IPS-18c (cell line): Measurements from ENCODE around the gene CIITA.
"Not testable (repeated sequence)": the region's sequence is repeated elsewhere in the genome, so short reads cannot be mapped to it uniquely, and the experiment has no call there.

Experiments used
- H3K4me3 ChIP-seq: 2 replicates; pipeline ENCODE4 v1.7.0; 2013; ENCODE audit warnings: low read depth, mild to moderate bottlenecking, low read length, moderate library complexity; ENCODE audit not compliant: insufficient read depth
- H3K9me3 ChIP-seq: one replicate; pipeline ENCODE4 v1.6.1; 2013; ENCODE audit warnings: mild to moderate bottlenecking, low read length, moderate library complexity; ENCODE audit not compliant: control insufficient read depth, insufficient read depth

The CIITA gene

GRCh38 chr16:10923650-10924214, 46.7 kb downstream of the CIITA start:
- Histone ChIP-seq H3K9me3 (no peaks in the 10 kb centered on the region), H3K4me3 (no peak overlapping the region)

- H3K9me3 ChIP-seq: not testable (repeated sequence)
These were observed 48.3 kb downstream of the CIITA start for GRCh38 chr16:10925285-10925684.

GRCh38 chr16:10926094-10926493, 49.1 kb downstream of the CIITA start:
- no peak overlapping the region for H3K4me3 ChIP-seq
- no peaks in the 10 kb centered on the region for H3K9me3 ChIP-seq

More at GRCh38 chr16:10925285-10925684, 48.3 kb downstream of the CIITA start:
- H3K4me3 ChIP-seq: not testable (repeated sequence)

- Histone ChIP-seq H3K9me3 (no peaks in the 10 kb centered on the region), H3K4me3 (no peak overlapping the region)
These were observed 49.9 kb downstream of the CIITA start for GRCh38 chr16:10926867-10927266.

- H3K9me3 ChIP-seq: no peaks in the 10 kb centered on the region
- no peak overlapping the region for H3K4me3 ChIP-seq
These were observed 50.6 kb downstream of the CIITA start for GRCh38 chr16:10927497-10928112.

- not testable (repeated sequence) for H3K9me3 ChIP-seq, H3K4me3 ChIP-seq
These were observed 52.1 kb downstream of the CIITA start for GRCh38 chr16:10929097-10929496.

GRCh38 chr16:10929853-10930754, 53.1 kb downstream of the CIITA start:
- no peaks in the 10 kb centered on the region for H3K9me3 ChIP-seq
- H3K4me3 ChIP-seq: no peak overlapping the region

GRCh38 chr16:10930755-10931093, 53.7 kb downstream of the CIITA start:
- H3K4me3 ChIP-seq: no peak overlapping the region
- H3K9me3 ChIP-seq: no peaks in the 10 kb centered on the region

- no peak overlapping the region for H3K4me3 ChIP-seq
- H3K9me3 ChIP-seq: no peaks in the 10 kb centered on the region
These were observed 54.1 kb downstream of the CIITA start for GRCh38 chr16:10931134-10931533.

- Histone ChIP-seq H3K9me3 (no peaks in the 10 kb centered on the region), H3K4me3 (no peak overlapping the region)
These were observed 55.1 kb downstream of the CIITA start for GRCh38 chr16:10931977-10932632.

- no peaks in the 10 kb centered on the region for H3K9me3 ChIP-seq
- no peak overlapping the region for H3K4me3 ChIP-seq
These were observed 56.1 kb downstream of the CIITA start for GRCh38 chr16:10932959-10933710.

GRCh38 chr16:10933865-10934264, 56.9 kb downstream of the CIITA start:
- Histone ChIP-seq H3K4me3 (no peak overlapping the region), H3K9me3 (no peaks in the 10 kb centered on the region)

GRCh38 chr16:10934325-10935107, 57.5 kb downstream of the CIITA start:
- no peaks in the 10 kb centered on the region for H3K9me3 ChIP-seq
- no peak overlapping the region for H3K4me3 ChIP-seq

- H3K4me3 ChIP-seq: no peak overlapping the region
- H3K9me3 ChIP-seq: no peaks in the 10 kb centered on the region
These were observed 58.4 kb downstream of the CIITA start for GRCh38 chr16:10935226-10935915.

GRCh38 chr16:10936272-10936984, 59.4 kb downstream of the CIITA start:
- no peak overlapping the region for H3K4me3 ChIP-seq
- no peaks in the 10 kb centered on the region for H3K9me3 ChIP-seq
